ENCODE data around the gene IGSF1.

GRCh38 chrX:131332331-131332730 is 43.2 kb upstream of the IGSF1 start:
- TF ChIP-seq POLR2A (IDR thresholded peaks at IDR 0.05; ENCODE audit: low read depth, low read length): no peak
- no peak for TF ChIP-seq POLR2AphosphoS5 (IDR thresholded peaks at IDR 0.05; ENCODE audit: low read depth, low read length)
